ENCODE results near the gene CSNK1G1. TPM values are rescaled to one million over a fixed set of nuclear protein-coding genes. Genes with fewer than 3 reads are reported as not detected.

The CSNK1G1 gene
- total RNA-seq, 1 experiment from 2014 or later = 27.4 TPM

- no TSS peak for BruUV-seq (replicated peaks)
- Histone ChIP-seq H3K9me3 (ENCODE audit: low read depth, low read length, poor library complexity, severe bottlenecking) (peaks cover 5% of the 10 kb centered on the region), H3K36me3 (ENCODE audit: insufficient read depth, low read length, poor library complexity, severe bottlenecking) (no peaks in the 10 kb centered on the region), H3K4me1 (ENCODE audit: insufficient read depth, low read length, poor library complexity, severe bottlenecking) (peaks cover 3% of the 10 kb centered on the region), H3K4me3 (ENCODE audit: low read depth, low read length, poor library complexity, severe bottlenecking) (no peak overlapping the region), H3K27me3 (replicated peaks; ENCODE audit: insufficient read depth, low read depth, low read length, poor library complexity) (no peaks in the 10 kb centered on the region), H3K27ac (ENCODE audit: low read depth, low read length, poor library complexity, severe bottlenecking) (no peak overlapping the region)
- intact Hi-C loops (cut with micrococcal nuclease; ENCODE audit: unreplicated experiment) = no loop called here
- no peak for DNase-seq (ENCODE audit: low spot score)
- no peak for TF ChIP-seq CTCF (conservative IDR thresholded peaks at IDR 0.05; ENCODE audit: low read depth, low read length)
- TF ChIP-seq EZH2 (IDR thresholded peaks at IDR 0.05; ENCODE audit: borderline replicate concordance, low read depth, low read length, poor library complexity, severe bottlenecking) = no peak
- CTCF ChIA-PET = interaction anchor here (0.7 kb wide), 1 partner anchor 72 kb away, joined by 3 read pairs; no protein-coding TSS in a partner anchor
- POLR2A ChIA-PET (ENCODE audit: low non-redundant PET) = no interaction called here
These were observed 91.5 kb downstream of the CSNK1G1 start for GRCh38 chr15:64264502-64264901.

GRCh38 chr15:64263567-64263966 is 92.4 kb downstream of the CSNK1G1 start:
- no TSS peak for BruUV-seq (replicated peaks)
- peaks cover 5% of the 10 kb centered on the region for H3K4me1 ChIP-seq (ENCODE audit: insufficient read depth, low read length, poor library complexity, severe bottlenecking)
- H3K27me3 ChIP-seq (replicated peaks; ENCODE audit: insufficient read depth, low read depth, low read length, poor library complexity) = no peaks in the 10 kb centered on the region
- TF ChIP-seq CTCF (conservative IDR thresholded peaks at IDR 0.05; ENCODE audit: low read depth, low read length) = no peak
- TF ChIP-seq EZH2 (IDR thresholded peaks at IDR 0.05; ENCODE audit: borderline replicate concordance, low read depth, low read length, poor library complexity, severe bottlenecking) = no peak
- H3K4me3 ChIP-seq (ENCODE audit: low read depth, low read length, poor library complexity, severe bottlenecking) = no peak overlapping the region
- ChIA-PET POLR2A (ENCODE audit: low non-redundant PET) (no interaction called here), CTCF (no interaction called here)
- intact Hi-C loops (cut with micrococcal nuclease; ENCODE audit: unreplicated experiment) = no loop called here
- no peak for DNase-seq (ENCODE audit: low spot score)
- peaks cover 5% of the 10 kb centered on the region for H3K9me3 ChIP-seq (ENCODE audit: low read depth, low read length, poor library complexity, severe bottlenecking)
- no peak overlapping the region for H3K27ac ChIP-seq (ENCODE audit: low read depth, low read length, poor library complexity, severe bottlenecking)
- H3K36me3 ChIP-seq (ENCODE audit: insufficient read depth, low read length, poor library complexity, severe bottlenecking) = no peaks in the 10 kb centered on the region

GRCh38 chr15:64256051-64256450 is 99.9 kb downstream of the CSNK1G1 start:
- ChIA-PET POLR2A (ENCODE audit: low non-redundant PET) (no interaction called here), CTCF (no interaction called here)
- H3K9me3 ChIP-seq (ENCODE audit: low read depth, low read length, poor library complexity, severe bottlenecking) = no peaks in the 10 kb centered on the region
- peaks cover 5% of the 10 kb centered on the region for H3K4me1 ChIP-seq (ENCODE audit: insufficient read depth, low read length, poor library complexity, severe bottlenecking)
- BruUV-seq (replicated peaks) = no TSS peak
- H3K36me3 ChIP-seq (ENCODE audit: insufficient read depth, low read length, poor library complexity, severe bottlenecking) = peaks cover 4% of the 10 kb centered on the region
- intact Hi-C loops (cut with micrococcal nuclease; ENCODE audit: unreplicated experiment) = no loop called here
- H3K27me3 ChIP-seq (replicated peaks; ENCODE audit: insufficient read depth, low read depth, low read length, poor library complexity) = no peaks in the 10 kb centered on the region
- TF ChIP-seq EZH2 (IDR thresholded peaks at IDR 0.05; ENCODE audit: borderline replicate concordance, low read depth, low read length, poor library complexity, severe bottlenecking) (no peak), CTCF (conservative IDR thresholded peaks at IDR 0.05; ENCODE audit: low read depth, low read length) (no peak)
- H3K4me3 ChIP-seq (ENCODE audit: low read depth, low read length, poor library complexity, severe bottlenecking) = no peak overlapping the region
- DNase-seq (ENCODE audit: low spot score) = no peak
- H3K27ac ChIP-seq (ENCODE audit: low read depth, low read length, poor library complexity, severe bottlenecking) = no peak overlapping the region
